K562 (cell line): ENCODE results near the gene TGM5.

ENCODE experiments used
- CUX1 ChIP-seq: fragments of 200-800 bp; sonication (Bioruptor generic); IDR thresholded peaks from 2 replicates; pipeline ENCODE4 v1.6.1; 2016; ENCODE audit warnings: missing genetic modification characterization, missing compliant biosample characterization
- HMG20B ChIP-seq: fragments of 250-450 bp; sonication (Bioruptor Pico); IDR thresholded peaks from 2 replicates; pipeline ENCODE4 v1.5.0; 2021; ENCODE audit warnings: mild to moderate bottlenecking
- JUND ChIP-seq, 2 experiments: IDR thresholded peaks; 2 replicates in 1 of 2; 3 replicates in 1 of 2; pipeline ENCODE4 v1.6.1; 2011; ENCODE audit warnings: borderline replicate concordance in 2 of 2, low read depth in 2 of 2, low read length in 2 of 2, improper control_type of control experiment in 1 of 2, missing biosample characterization in 1 of 2, missing genetic modification characterization in 1 of 2, missing genetic modification reagents in 1 of 2
- TARDBP ChIP-seq: fragments of 450-650 bp; IDR thresholded peaks from 2 replicates; pipeline ENCODE4 v1.6.1; 2016
- ZNF263 ChIP-seq: sonication (generic); formaldehyde crosslinking; IDR thresholded peaks from 2 replicates; pipeline ENCODE4 v1.8.0; 2022; ENCODE audit warnings: mild to moderate bottlenecking, missing genetic modification reagents, borderline replicate concordance
- ZNF785 ChIP-seq: fragments of 250-450 bp; sonication (Bioruptor Pico); IDR thresholded peaks from 2 replicates; pipeline ENCODE4 v1.4.0; 2020; ENCODE audit warnings: mild to moderate bottlenecking

- TF ChIP-seq TARDBP (no peak), ZNF263 (CRISPR knock-in tag) (no peak), HMG20B (no peak), JUND (IDR thresholded peaks at IDR 0.05; ENCODE audit: borderline replicate concordance, low read depth, low read length) (no peak), JUND (tag; IDR thresholded peaks at IDR 0.05; ENCODE audit: borderline replicate concordance, low read depth, low read length) (no peak), ZNF785 (CRISPR knock-in tag) (no peak), CUX1 (CRISPR knock-in tag) (no peak)
Observed at GRCh38 chr15:43219929-43220928, 46.5 kb downstream of the TGM5 start.
